Measurements from ENCODE around the gene USP33. TPM values are rescaled to one million over a fixed set of nuclear protein-coding genes. Genes with fewer than 3 reads are reported as not detected.

USP33 gene
- 90.9 and 103 TPM in 2 replicates for total RNA-seq (2021)
- percentile 93 among the genes with signal in this experiment for Bru-seq, nascent RNA
- percentile 93 among the genes with signal in this experiment for BruChase-seq, experiment 1, labeled RNA remaining after a 2-hour chase
- percentile 91 among the genes with signal in this experiment for BruChase-seq, experiment 2, labeled RNA remaining after a 6-hour chase
- long read RNA-seq, full-length matches to known transcripts: 55 of 177 reads
- long read RNA-seq, partial matches to known transcripts: 34 of 177 reads
- long read RNA-seq, other reads (novel, unspliced or antisense): 88 of 177 reads

- peak; percentile 93 for DNase-seq (ENCODE audit: low spot score)
- Histone ChIP-seq H3K27me3 (replicated peaks; ENCODE audit: insufficient read depth, low read depth, low read length, poor library complexity) (no peaks in the 10 kb centered on the region), H3K9me3 (ENCODE audit: low read depth, low read length, poor library complexity, severe bottlenecking) (no peaks in the 10 kb centered on the region), H3K27ac (ENCODE audit: low read depth, low read length, poor library complexity, severe bottlenecking) (peak within 1 kb of the TSS; percentile 93), H3K36me3 (ENCODE audit: insufficient read depth, low read length, poor library complexity, severe bottlenecking) (no peaks in the 10 kb centered on the region), H3K4me3 (ENCODE audit: low read depth, low read length, poor library complexity, severe bottlenecking) (peak within 1 kb of the TSS; percentile 95), H3K4me1 (ENCODE audit: insufficient read depth, low read length, poor library complexity, severe bottlenecking) (peaks cover 26% of the 10 kb centered on the region)
- intact Hi-C loops (cut with micrococcal nuclease; ENCODE audit: unreplicated experiment): no loop called here
- ChIA-PET CTCF (no interaction called here), POLR2A (ENCODE audit: low non-redundant PET) (interaction anchor here (0.6 kb wide), 1 partner anchor 20 kb away, joined by 3 read pairs; the partner anchor contains the start of gene MIGA1)
- no TSS peak for BruUV-seq (replicated peaks)
- TF ChIP-seq CTCF (conservative IDR thresholded peaks at IDR 0.05; ENCODE audit: low read depth, low read length) (0 out of 2 replicates have a peak, but pooled peaks have one; percentile 11), EZH2 (IDR thresholded peaks at IDR 0.05; ENCODE audit: borderline replicate concordance, low read depth, low read length, poor library complexity, severe bottlenecking) (no peak)
Measured at GRCh38 chr1:77759071-77760028, at the start of gene USP33. USP33 (minus strand) TSS chr1:77759852; CDS start chr1:77741697, 18,155 bp downstream.

GRCh38 chr1:77803371-77803770, 43.7 kb upstream of the USP33 start:
- no TSS peak for BruUV-seq (replicated peaks)
- Histone ChIP-seq H3K9me3 (ENCODE audit: low read depth, low read length, poor library complexity, severe bottlenecking) (no peaks in the 10 kb centered on the region), H3K27me3 (replicated peaks; ENCODE audit: insufficient read depth, low read depth, low read length, poor library complexity) (no peaks in the 10 kb centered on the region), H3K36me3 (ENCODE audit: insufficient read depth, low read length, poor library complexity, severe bottlenecking) (peaks cover 16% of the 10 kb centered on the region), H3K4me1 (ENCODE audit: insufficient read depth, low read length, poor library complexity, severe bottlenecking) (no peaks in the 10 kb centered on the region), H3K27ac (ENCODE audit: low read depth, low read length, poor library complexity, severe bottlenecking) (no peak overlapping the region), H3K4me3 (ENCODE audit: low read depth, low read length, poor library complexity, severe bottlenecking) (no peak overlapping the region)
- intact Hi-C loops (cut with micrococcal nuclease; ENCODE audit: unreplicated experiment): no loop called here
- TF ChIP-seq EZH2 (IDR thresholded peaks at IDR 0.05; ENCODE audit: borderline replicate concordance, low read depth, low read length, poor library complexity, severe bottlenecking) (no peak), CTCF (conservative IDR thresholded peaks at IDR 0.05; ENCODE audit: low read depth, low read length) (no peak)
- POLR2A ChIA-PET (ENCODE audit: low non-redundant PET): no interaction called here
- no peak for DNase-seq (ENCODE audit: low spot score)
- CTCF ChIA-PET: no interaction called here

DNA sequence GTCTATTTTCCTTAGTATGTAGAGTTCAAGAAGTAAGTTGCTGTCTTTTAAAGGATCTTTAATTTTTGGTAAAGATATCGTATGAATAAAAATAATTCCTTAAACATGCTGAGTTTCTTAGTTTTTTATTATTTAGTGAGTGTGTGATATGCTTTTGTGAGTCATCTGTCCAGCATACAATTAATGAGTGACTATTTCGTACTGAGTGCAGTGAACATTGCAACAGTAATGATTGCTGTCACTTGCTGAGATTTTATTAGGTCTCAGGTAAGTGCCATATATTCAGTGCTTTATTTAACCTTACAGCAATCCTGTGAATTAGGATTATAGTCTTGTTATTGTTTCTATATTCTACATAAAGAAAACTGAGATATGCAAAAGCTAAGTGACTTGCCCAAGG, 42.4 kb upstream of the USP33 start:
- no peak for TF ChIP-seq CTCF (conservative IDR thresholded peaks at IDR 0.05; ENCODE audit: low read depth, low read length)
- no peak for TF ChIP-seq EZH2 (IDR thresholded peaks at IDR 0.05; ENCODE audit: borderline replicate concordance, low read depth, low read length, poor library complexity, severe bottlenecking)
- POLR2A ChIA-PET (ENCODE audit: low non-redundant PET): no interaction called here
- DNase-seq (ENCODE audit: low spot score): no peak
- no peak overlapping the region for H3K27ac ChIP-seq (ENCODE audit: low read depth, low read length, poor library complexity, severe bottlenecking)
- BruUV-seq (replicated peaks): no TSS peak
- no peaks in the 10 kb centered on the region for H3K4me1 ChIP-seq (ENCODE audit: insufficient read depth, low read length, poor library complexity, severe bottlenecking)
- H3K4me3 ChIP-seq (ENCODE audit: low read depth, low read length, poor library complexity, severe bottlenecking): no peak overlapping the region
- peaks cover 12% of the 10 kb centered on the region for H3K36me3 ChIP-seq (ENCODE audit: insufficient read depth, low read length, poor library complexity, severe bottlenecking)
- intact Hi-C loops (cut with micrococcal nuclease; ENCODE audit: unreplicated experiment): no loop called here
- H3K9me3 ChIP-seq (ENCODE audit: low read depth, low read length, poor library complexity, severe bottlenecking): no peaks in the 10 kb centered on the region
- no peaks in the 10 kb centered on the region for H3K27me3 ChIP-seq (replicated peaks; ENCODE audit: insufficient read depth, low read depth, low read length, poor library complexity)
- CTCF ChIA-PET: no interaction called here

All from A673 (cell line).